ENCODE measurements around the gene GALNTL6.
A peak's percentile ranks its signal among the peaks of the same experiment; 100 is the strongest.

GALNTL6 gene

GRCh38 chr4:172125443-172125842 lies 312.2 kb downstream of the GALNTL6 start:
- no peak for DNase-seq (ENCODE audit: low read depth)

GRCh38 chr4:172127168-172127567 lies 314.0 kb downstream of the GALNTL6 start:
- no peak for DNase-seq (ENCODE audit: low read depth)

GRCh38 chr4:172129593-172129992 lies 316.4 kb downstream of the GALNTL6 start:
- DNase-seq (ENCODE audit: low read depth) = no peak

GRCh38 chr4:172134521-172134920 lies 321.3 kb downstream of the GALNTL6 start:
- no peak for DNase-seq (ENCODE audit: low read depth)

- DNase-seq (ENCODE audit: low read depth) = no peak
Measured at GRCh38 chr4:172141025-172141424, 327.8 kb downstream of the GALNTL6 start.

- peak; percentile 11 for DNase-seq (ENCODE audit: low read depth)
Measured at GRCh38 chr4:172142281-172142741, 329.1 kb downstream of the GALNTL6 start.

GRCh38 chr4:172143605-172144314 lies 330.6 kb downstream of the GALNTL6 start:
- no peak for DNase-seq (ENCODE audit: low read depth)

GRCh38 chr4:172147687-172148086 lies 334.5 kb downstream of the GALNTL6 start:
- peak; percentile 11 for DNase-seq (ENCODE audit: low read depth)

- no peak for DNase-seq (ENCODE audit: low read depth)
Measured at GRCh38 chr4:172149329-172149728, 336.1 kb downstream of the GALNTL6 start.

- no peak for DNase-seq (ENCODE audit: low read depth)
Measured at GRCh38 chr4:172152284-172152683, 339.1 kb downstream of the GALNTL6 start.

- DNase-seq (ENCODE audit: low read depth) = no peak
Measured at GRCh38 chr4:172153719-172154118, 340.5 kb downstream of the GALNTL6 start.

GRCh38 chr4:172155838-172156345 lies 342.7 kb downstream of the GALNTL6 start:
- no peak for DNase-seq (ENCODE audit: low read depth)

- no peak for DNase-seq (ENCODE audit: low read depth)
Measured at GRCh38 chr4:172157946-172158345, 344.7 kb downstream of the GALNTL6 start.

- no peak for DNase-seq (ENCODE audit: low read depth)
Measured at GRCh38 chr4:172163215-172163614, 350.0 kb downstream of the GALNTL6 start.

- DNase-seq (ENCODE audit: low read depth) = peak; percentile 39
Measured at GRCh38 chr4:172168888-172169287, 355.7 kb downstream of the GALNTL6 start.

GRCh38 chr4:172169871-172170270 lies 356.7 kb downstream of the GALNTL6 start:
- DNase-seq (ENCODE audit: low read depth) = no peak

- no peak for DNase-seq (ENCODE audit: low read depth)
Measured at GRCh38 chr4:172173206-172173605, 360.0 kb downstream of the GALNTL6 start.

- no peak for DNase-seq (ENCODE audit: low read depth)
Measured at GRCh38 chr4:172177382-172177781, 364.2 kb downstream of the GALNTL6 start.

GRCh38 chr4:172188248-172188988 lies 375.2 kb downstream of the GALNTL6 start:
- no peak for DNase-seq (ENCODE audit: low read depth)

- peak; percentile 21 for DNase-seq (ENCODE audit: low read depth)
Measured at GRCh38 chr4:172202480-172203076, 389.4 kb downstream of the GALNTL6 start.

GRCh38 chr4:172207258-172207657 lies 394.1 kb downstream of the GALNTL6 start:
- no peak for DNase-seq (ENCODE audit: low read depth)

GRCh38 chr4:172207886-172208285 lies 394.7 kb downstream of the GALNTL6 start:
- no peak for DNase-seq (ENCODE audit: low read depth)

- no peak for DNase-seq (ENCODE audit: low read depth)
Measured at GRCh38 chr4:172220679-172221078, 407.5 kb downstream of the GALNTL6 start.
